Measurements from ENCODE around the gene MRPL43. TPM values are rescaled to one million over a fixed set of nuclear protein-coding genes. Genes with fewer than 3 reads are reported as not detected.
"Not testable (repeated sequence)": the region's sequence is repeated elsewhere in the genome, so short reads cannot be mapped to it uniquely, and the experiment has no call there.

MRPL43 gene
- 32.3 TPM for total RNA-seq

DNA sequence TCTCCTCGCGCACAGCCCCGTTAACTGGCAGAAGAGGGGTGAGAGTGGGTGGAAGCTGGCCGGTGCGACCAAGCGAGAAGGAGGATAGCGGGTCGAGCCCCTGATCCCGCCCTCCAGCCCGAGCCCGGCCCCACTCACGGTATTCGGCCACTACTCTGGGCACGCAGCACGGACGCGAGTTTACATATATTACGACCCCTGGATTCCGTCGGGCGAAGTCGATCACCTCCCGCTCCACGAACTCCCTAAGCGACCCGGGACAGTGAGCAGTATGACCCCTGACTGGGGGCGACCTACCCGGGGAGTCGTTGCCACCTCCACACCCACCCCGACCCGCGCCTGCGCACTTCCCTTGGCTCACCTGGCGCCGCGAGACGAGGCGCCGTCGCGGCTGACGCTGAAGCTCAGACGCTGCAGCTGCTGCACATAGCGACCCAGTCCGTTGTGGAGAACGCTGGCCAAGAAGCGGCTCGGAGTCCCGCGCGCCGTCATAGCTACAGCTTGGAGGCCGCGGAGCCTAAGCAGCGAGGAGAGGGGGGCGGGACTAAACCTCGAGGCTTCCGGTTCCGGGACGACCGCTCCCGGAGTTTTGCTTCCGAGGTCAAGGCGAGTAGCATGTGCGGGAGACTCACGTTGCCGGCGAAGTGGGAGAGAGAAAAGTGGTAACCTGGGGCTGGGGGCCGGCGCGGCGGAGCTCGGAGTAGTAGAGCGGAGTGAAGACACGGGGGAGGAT, at the start of gene MRPL43, which contains the start of gene TWNK:
MRPL43 (minus strand) TSS at position 546 of the 733 bp plus-strand sequence; CDS start at position 492, 54 bp downstream.
TWNK (plus strand) TSS at position 592 of the 733 bp plus-strand sequence. CDS start 668 bp downstream, outside the sequence.
- peak; percentile 53 for DNase-seq

DNA sequence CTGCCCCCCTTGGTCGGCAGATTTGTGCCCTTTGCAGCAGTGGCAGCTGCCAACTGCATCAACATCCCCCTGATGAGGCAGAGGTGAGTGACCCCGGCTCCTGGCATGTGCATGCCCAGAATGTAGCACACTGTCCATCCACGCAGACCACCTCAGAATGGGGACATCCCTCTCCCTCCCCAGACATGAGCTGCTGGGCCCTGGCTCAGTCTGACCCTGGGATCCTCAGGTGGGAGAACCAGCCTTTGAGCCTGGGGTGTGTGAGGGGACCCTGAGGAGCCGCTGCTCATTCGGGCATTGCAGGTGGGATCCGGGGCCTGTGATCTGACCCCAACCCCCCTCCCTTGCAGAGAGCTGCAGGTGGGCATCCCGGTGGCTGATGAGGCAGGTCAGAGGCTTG, 49.4 kb upstream of the MRPL43 start:
- DNase-seq, result no peak

DNA sequence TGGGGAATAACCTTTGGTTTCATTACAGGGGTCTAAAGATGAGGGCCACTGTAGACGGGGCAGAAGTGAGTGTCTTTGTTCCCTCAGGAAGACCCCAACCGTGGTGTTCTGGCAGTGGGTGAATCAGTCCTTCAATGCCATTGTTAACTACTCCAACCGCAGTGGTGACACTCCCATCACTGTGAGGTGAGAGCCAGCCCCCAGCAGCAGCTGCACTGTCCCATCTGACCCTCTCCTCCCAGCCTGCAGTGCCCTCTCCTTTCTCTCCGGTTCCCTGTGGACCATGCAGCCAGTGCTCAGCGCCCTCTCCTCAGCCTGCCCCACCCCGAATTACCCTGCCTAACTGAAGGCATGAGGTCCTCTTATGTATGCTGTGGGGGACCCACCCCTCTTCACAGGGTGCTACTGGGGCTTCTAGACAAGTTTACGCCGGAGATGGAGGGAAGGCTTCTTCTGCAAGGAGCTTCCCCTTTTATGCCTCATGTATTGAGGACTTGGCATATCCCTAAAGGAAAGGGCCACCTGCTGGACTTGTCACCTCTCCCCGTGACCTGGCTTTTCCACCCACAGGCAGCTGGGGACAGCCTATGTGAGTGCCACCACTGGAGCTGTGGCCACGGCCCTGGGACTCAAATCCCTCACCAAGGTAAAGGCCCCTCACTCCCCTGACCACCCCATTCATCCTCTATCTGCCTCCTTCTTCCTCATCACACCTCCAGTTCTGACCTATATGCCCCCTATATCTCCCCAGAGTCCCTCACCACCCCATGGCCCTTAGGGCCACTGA, 48.8 kb upstream of the MRPL43 start:
- no peak for DNase-seq

DNA sequence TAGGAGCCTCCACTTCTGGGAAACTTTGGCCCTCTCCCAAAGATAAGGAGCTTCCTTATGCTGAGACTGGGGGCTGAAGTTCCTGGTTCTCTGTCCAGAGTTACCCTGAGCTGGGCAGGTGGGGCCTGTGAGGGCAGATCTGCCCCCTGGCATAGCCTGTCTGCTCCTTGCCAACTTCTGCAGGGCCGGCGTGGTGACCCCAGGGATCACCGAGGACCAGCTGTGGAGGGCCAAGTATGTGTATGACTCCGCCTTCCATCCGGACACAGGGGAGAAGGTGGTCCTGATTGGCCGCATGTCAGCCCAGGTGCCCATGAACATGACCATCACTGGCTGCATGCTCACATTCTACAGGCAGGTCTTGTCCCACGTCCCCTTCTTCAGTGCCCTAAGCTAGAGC, 48.0 kb upstream of the MRPL43 start:
- no peak for DNase-seq

DNA sequence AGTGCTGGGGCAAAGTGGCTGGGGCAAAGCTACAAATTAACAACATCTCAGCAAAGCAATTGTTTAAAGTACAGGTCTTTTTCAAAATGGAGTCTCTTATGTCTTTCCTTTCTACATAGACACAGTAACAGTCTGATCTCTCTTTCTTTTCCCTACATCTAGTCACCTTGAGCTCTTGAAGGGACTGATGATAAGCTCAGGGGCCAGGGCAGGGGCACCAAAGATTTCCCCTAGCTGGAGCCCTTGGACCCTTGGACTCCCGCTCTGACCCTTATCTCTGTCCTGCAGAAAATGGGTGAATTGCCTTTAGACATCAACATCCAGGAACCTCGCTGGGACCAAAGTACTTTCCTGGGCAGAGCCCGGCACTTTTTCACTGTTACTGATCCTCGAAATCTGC, 47.1 kb upstream of the MRPL43 start:
- not testable (repeated sequence) for DNase-seq

DNA sequence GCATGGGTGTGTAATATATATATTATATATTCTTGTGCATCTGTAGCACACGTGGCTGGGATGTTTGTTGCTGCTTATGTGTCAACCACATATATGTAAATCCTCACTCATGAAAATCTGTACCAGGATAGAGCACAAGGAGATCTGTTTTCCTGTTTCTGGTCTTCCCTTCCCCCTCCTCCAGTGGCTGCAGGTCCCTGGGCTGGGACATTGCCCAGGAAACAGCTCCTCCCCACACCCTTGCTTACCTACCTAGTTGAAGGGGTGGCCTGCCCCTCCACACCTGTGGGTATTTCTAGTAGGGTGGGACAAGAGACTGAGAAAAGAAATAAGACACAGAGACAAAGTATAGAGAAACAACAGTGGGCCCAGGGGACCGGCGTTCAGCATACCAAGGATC, 46.0 kb upstream of the MRPL43 start:
- no peak for DNase-seq

DNA sequence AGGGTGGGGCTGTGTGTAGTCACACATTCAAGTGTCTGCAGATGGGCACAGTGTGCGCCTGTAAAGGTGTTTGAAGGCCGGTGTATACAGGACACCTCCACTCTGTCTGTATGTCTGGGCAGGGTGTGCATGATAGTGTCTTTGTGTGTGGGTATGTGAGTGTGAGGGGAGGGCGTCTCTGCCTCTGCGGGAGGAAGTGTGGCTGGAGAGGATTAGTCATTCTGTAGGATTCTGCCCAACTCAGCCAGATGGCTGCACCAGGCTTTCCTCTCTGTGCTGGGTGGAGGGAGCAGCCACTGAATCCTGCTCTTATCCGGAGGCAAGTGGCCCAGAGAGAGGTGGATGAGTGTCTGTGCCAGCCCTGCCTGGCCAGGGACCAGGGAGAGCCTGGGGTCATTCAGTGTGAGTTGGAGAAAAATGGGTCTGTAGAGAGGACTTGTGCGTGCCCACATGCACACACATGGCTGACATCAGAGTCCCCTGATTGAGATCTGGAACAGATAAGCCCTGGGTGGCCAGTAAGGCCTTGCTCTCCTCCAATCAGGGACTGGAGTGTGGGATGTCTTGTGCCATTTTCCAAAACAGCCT, 45.4 kb upstream of the MRPL43 start:
- peak; percentile 82 for DNase-seq

DNA sequence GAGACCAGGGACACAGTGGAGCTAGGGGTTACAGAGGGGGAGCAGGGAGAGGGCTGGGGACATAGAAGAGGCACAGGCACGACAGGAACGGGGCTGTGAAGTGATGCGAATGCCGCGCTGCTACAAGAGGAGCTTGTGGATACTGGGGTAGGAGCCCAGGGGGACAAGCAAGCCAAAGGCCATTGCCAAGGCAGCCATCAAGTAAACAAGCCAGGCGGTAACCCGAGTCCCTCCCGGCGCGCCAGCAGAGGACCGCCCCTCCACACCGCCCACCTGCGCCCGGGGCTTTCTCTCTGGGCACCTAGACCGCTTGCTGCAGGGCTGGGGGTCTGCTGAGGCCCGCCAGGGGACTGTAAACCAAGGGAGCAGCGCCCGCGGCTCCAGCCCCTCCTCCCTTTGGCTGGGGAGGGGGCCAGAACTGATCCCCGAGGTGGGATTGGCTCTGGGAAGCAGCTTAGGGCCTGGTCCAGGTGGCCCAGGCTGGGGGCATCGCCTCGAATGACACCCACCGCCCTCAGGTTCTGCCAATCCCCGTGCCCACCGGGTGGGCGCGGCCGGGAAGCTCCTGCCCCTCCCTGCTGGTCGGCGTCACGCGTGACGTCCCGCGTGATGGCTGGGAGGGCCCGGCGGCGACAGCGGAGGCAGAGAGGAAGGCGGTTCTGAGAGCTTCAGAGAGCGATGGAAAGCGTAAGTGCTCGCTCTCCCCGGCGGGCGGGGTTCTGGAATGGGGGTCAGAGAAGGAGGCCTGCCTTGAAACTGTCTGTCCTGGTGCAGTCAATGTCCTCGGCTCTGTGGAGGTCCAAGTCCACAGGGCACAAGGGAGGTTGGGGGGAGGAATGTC, 44.7 kb upstream of the MRPL43 start:
- peak; percentile 74 for DNase-seq

DNA sequence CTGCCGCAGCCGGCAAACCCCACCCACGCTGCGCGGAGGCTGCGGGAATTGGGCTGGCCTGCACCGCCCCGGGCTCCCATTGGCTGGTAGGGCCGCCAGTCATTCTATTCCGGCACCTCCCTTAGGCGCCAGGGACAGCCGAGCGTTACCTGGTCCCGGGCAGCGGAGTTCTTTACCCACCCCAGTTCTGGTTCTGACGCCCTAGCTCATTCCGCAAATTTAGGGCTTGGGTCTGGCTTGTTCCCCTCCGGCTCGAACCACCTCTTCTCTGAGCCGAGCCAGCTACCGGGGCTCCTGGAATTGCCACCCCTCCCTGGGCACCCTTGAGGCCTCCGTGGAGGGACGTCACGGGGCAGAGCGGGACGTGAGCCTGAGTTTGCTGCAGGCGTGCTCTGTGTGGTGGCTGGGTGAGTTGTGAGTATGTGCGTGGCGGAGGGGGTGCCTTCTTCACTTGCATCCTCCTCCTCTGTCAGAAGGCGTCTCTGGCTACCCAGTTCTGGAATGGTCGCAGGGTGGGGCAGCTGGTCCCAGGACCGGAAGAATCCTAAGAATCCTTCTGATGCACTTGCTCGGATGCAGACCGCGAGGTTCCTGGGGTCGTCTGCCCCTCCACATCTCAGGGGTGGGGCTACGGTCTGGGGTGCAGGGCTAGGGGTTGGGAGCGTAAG, 44.0 kb upstream of the MRPL43 start, which contains the start of the genes PDZD7 and SFXN3:
PDZD7 (minus strand) TSS at position 2 of the 668 bp plus-strand sequence. CDS start 910 bp downstream, outside the sequence.
SFXN3 (plus strand) TSS at position 107 of the 668 bp plus-strand sequence. CDS start 3,461 bp downstream, outside the sequence.
- DNase-seq, result peak; percentile 67

DNA sequence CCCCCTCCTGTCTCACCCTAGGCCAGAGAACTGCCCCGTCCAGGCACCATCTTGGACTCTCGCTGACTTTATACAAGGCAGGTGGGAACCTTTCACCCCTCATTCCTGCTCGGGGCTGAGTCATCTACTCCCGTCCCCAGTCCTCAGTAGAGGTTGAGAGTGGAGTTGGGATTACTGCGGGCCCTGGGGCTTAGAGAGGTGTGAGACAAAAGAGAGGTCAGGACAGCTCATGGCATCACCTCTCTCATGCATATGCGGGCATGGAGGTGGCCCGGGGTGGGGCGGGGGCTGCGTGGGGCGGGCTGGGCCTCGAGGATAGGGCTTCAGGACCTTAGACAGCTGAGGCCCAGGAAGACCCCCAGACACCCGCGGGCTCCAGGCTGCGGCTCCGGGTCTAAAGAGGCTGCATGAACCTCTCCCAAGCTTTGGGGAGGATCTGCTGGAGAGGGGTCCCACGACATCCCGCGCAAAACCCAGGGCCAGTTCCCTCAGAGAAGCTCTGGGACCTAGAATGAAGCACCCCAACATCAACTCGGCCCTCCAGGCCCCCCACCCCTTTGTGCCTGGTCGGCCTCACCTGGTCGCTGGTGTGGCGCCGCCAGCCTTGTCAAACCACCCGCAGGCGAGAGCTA, 43.3 kb upstream of the MRPL43 start:
- no peak for DNase-seq

DNA sequence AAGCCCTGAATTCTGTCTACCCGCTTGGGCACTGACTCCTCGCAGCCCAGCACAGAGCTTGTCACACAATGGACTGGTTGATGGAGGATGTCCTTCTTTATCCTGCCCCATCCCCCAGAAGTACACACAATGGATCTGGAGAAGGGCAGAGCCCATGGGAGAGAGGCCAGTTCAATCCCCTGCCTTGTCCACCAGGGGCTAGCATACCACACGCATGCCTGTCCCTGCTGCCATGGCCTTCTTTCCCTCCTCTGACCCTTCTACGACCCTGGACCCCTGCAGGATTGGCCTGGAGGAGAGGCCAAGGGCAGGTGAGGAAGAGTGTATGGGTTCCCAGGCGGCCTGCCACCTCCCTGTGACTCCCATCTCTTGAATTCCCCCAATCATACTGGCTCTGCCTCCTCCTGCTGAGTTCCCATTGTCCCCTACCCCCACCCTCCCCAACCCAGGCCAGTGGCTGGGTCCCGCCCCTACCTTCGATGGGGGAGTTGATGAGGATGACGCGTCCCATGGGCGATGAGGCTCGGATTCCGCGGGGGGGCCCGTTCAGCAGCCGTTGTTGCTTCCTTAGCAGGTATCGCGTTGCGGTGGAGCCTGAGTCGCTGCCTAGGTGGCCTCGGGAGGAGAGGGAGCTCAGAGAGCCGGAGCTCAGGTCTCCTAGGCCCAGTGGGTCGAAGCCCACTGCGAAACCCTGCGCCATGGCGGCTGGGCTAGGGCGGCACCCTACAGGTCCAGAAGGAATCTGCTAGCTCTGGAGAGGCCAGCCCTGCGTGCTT, 42.4 kb upstream of the MRPL43 start:
- DNase-seq, result no peak

DNA sequence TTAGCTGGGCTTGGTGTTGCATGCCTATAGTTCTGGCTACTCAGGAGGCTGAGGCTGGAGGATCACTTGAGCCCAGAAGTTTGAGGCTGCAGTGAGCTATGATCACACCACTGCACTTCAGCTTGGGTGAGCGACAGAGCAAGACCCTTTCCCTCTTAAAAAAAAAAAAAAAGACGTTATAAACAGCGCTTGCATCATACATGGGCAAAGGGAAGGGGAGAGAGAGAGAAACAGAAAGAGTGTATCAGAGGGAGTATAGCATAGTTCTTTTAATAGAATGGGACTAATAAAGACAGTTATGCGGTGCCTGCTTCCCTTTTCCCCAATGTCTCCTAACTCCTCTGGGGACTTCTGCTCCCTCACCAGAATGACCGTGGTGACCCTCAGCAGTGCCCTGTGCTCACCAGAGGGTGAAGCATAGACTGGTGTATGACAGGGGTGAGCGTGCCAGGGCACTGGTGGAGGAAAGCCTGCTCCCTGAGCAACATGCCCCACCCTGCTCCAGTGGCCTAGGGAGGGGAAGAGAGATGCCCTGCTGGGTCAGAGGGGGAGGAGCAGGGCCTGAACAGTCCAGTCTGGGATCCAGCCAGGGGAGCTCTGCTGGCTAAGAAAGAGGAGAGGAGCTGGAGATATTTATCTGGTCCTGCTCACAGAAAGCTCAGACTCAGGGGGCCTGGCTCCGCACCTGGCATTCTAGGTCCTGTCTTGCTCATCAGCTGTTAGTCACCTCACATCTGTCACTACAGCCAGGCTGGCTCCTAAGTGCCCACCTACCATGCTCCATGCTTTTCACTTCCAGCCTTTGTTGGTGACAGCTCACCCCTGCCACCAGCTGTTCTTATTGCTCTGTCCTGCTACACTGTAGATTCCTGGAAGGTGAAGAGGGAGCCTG, 41.4 kb upstream of the MRPL43 start:
- no peak for DNase-seq

DNA sequence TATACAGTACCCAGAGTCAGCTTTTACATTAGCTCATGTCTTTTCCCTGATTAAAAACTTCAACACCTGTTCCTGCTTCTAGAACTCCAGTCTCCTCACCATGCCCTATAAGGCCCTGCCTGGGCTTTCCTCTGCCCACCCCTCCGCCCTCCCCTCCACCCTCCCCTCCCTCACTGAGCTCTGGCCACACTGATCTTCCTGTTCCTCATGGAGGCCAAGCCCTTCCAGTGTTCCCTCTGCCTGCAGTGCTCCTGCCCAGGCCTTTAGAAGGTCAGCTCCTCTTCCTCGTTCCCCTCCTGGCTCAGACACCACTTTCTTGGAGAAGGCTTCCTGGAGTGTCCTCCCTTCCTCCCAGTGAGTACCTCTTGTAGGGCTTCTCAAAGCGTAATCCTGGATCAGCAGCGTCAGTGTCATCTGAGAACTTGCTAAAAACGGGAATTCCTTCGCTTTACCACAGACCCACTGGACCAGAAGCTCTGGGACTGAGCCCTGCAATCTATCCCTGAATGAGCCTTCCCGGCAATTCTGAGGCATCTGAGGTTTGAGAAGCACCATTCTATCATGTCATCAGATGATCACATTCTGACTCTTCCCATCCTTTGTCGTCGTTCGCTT, 39.9 kb upstream of the MRPL43 start:
- DNase-seq, result no peak

DNA sequence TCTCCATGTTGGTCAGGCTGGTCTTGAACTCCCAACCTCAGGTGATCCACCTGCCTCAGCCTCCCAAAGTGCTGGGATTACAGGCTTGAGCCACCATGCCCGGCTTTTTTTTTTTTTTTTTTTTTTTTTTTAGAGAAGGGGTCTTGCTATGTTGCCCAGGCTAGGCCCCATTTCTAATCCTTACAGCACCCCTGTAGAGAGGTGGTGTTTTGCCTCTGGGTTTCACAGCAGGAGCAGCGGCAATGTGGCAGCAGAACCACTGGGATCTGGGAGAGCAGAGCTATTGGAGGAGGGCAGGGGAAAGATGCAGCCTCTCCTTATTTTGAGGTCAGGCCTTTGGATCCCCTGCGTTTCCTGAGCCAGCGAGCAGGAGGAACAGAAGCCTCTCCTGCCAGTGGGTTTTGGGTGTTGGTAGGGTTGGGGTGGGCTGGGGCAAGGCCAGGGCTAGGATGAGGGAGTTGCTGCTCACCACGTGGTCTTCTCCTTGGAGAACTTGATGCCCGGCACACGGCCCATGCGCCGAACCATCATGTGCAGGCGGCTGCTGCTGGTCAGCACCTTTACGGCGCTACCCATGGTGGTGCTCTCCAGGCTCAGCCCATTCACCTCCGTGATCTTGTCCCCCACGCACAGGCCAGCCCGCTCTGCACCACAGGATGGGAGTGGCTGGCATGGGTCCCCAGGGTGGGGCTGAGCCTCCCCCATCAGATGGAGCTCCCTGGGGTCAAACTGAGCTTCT, 35.8 kb upstream of the MRPL43 start:
- no peak for DNase-seq

DNA sequence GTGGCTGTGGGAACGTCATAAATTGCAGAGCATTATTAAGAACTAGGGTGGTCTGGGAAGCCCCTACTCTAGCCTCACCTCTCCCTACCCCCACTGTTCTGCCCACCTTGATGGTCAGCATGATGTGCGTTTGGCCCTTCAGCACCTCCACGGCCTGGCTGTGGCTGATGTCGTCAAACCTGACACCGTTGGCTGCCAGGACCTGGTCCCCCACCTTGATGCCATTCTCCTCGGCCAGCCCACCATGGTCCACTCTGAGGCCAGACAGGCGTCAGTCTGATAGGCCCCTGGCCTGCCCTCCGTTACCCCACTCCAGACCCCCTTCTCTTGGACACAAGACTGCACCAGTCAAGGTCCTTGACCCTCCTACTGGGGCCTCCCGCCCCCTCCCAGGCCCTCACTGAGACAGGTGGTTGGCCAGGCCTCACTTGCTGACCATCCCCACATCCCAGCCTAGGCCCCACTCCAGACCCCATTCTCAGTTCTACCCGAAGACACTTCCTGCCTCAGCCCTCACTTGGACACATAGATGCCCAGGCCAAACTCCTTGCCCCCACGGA, 34.5 kb upstream of the MRPL43 start:
- no peak for DNase-seq

DNA sequence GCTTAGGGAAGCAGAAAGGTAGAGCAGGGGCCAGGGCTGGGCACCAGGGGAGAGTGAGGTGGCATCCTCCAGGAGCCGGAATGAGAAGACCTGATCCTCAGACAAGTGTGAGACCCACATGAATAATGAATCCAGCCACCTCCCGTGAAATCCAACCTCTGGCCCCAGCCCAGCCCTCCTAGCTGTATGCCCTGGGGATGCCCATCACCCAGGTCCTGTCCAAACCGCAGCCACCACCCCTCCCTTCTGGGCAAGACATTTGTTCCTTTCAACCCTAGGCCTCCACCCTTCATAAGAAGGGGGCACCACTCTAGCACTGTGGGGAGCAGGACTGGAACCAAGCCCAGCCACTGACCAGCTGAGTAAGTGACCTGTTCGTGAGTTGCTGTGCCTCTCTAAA, 33.9 kb upstream of the MRPL43 start:
- no peak for DNase-seq

DNA sequence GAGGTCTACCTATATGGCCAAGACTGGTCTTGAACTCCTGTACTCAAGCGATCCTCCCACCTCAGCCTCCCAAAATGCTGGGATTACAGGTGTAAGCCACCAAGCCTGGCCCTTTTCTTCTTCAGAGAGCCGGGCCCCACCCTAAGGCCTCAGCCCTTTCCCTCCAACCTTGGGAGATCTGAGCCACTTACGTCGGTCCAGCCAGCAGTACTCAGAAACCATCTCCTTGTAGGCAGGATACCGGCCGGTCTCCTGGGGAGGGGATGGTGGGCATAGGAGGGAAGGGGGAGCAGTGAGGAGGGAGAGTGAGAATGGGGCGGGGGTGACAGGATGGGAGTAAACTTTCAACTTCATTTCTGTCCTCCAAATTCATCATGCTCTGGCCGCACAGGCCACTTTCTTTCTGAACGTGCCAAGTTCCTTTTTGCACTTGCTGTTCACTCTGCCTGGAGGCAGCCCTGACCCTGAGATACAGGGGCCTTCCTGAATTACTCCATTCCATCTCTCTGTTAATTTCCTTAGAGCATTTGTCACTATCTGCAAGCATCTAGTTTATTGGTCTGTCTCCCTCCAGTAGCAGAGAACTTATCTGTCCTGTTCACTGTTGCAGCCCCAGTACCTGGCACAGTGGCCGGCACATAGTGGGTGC, 33.3 kb upstream of the MRPL43 start:
- no peak for DNase-seq

All from skin of body (tissue), 2 donors.